ENCODE results near the gene CLN3. TPM values are rescaled to one million over a fixed set of nuclear protein-coding genes. Genes with fewer than 3 reads are reported as not detected.

Gene CLN3
- total RNA-seq, 1 experiment from 2014 or later, result 60.9 TPM

DNA sequence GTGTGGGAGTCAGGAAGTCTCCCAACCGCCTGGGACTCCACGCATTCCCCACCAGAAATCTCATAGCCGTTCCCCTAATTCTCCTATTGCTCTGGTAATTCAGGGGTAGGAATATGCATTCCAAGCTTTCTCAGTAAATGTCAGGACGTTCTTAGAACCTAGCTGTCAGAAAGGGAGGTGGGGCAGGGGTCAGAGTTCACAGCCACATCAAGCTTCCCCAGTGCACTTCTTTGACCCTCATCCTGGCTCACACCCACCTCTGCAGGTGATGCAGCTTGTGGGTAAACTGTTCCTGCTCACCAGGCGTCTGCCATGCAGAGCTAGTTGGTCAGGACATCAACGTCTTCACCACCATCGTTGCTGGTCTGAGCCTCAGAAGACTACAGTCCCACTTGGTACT, 28.8 kb upstream of the CLN3 start:
- no peak for DNase-seq (ENCODE audit: low read depth, low spot score)
- no peak for TF ChIP-seq TCF7L2 (IDR thresholded peaks at IDR 0.05; ENCODE audit: low read depth, low read length)
- no peak for TF ChIP-seq SIN3A (IDR thresholded peaks at IDR 0.05; ENCODE audit: borderline replicate concordance, insufficient read depth, low read depth, low read length)
- TF ChIP-seq, protein P1, sequence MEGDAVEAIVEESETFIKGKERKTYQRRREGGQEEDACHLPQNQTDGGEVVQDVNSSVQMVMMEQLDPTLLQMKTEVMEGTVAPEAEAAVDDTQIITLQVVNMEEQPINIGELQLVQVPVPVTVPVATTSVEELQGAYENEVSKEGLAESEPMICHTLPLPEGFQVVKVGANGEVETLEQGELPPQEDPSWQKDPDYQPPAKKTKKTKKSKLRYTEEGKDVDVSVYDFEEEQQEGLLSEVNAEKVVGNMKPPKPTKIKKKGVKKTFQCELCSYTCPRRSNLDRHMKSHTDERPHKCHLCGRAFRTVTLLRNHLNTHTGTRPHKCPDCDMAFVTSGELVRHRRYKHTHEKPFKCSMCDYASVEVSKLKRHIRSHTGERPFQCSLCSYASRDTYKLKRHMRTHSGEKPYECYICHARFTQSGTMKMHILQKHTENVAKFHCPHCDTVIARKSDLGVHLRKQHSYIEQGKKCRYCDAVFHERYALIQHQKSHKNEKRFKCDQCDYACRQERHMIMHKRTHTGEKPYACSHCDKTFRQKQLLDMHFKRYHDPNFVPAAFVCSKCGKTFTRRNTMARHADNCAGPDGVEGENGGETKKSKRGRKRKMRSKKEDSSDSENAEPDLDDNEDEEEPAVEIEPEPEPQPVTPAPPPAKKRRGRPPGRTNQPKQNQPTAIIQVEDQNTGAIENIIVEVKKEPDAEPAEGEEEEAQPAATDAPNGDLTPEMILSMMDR (IDR thresholded peaks at IDR 0.05), result no peak
- TF ChIP-seq, protein P2, sequence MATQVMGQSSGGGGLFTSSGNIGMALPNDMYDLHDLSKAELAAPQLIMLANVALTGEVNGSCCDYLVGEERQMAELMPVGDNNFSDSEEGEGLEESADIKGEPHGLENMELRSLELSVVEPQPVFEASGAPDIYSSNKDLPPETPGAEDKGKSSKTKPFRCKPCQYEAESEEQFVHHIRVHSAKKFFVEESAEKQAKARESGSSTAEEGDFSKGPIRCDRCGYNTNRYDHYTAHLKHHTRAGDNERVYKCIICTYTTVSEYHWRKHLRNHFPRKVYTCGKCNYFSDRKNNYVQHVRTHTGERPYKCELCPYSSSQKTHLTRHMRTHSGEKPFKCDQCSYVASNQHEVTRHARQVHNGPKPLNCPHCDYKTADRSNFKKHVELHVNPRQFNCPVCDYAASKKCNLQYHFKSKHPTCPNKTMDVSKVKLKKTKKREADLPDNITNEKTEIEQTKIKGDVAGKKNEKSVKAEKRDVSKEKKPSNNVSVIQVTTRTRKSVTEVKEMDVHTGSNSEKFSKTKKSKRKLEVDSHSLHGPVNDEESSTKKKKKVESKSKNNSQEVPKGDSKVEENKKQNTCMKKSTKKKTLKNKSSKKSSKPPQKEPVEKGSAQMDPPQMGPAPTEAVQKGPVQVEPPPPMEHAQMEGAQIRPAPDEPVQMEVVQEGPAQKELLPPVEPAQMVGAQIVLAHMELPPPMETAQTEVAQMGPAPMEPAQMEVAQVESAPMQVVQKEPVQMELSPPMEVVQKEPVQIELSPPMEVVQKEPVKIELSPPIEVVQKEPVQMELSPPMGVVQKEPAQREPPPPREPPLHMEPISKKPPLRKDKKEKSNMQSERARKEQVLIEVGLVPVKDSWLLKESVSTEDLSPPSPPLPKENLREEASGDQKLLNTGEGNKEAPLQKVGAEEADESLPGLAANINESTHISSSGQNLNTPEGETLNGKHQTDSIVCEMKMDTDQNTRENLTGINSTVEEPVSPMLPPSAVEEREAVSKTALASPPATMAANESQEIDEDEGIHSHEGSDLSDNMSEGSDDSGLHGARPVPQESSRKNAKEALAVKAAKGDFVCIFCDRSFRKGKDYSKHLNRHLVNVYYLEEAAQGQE (IDR thresholded peaks at IDR 0.05; ENCODE audit: insufficient read depth in 1 of 2, low read depth in 2 of 2, low read length in 1 of 2), result no peak
- no peak for TF ChIP-seq POLR2AphosphoS5 (IDR thresholded peaks at IDR 0.05; ENCODE audit: low read depth, low read length)
- no TSS peak for BruUV-seq (replicated peaks)
- no peaks in the 10 kb centered on the region for H3K4me1 ChIP-seq (ENCODE audit: control insufficient read depth, insufficient read depth, low read length)
- CTCF ChIA-PET, result no interaction called here
- POLR2A ChIA-PET, result no interaction called here
- H3K27me3 ChIP-seq (ENCODE audit: control insufficient read depth, insufficient read depth, low read length), result no peaks in the 10 kb centered on the region
- in situ Hi-C loops (cut with HindIII; ENCODE audit: low pct_unique_long_range_greater_than_20kb, low sequenced_read_pairs) (no loop called here), intact Hi-C loops (cut with micrococcal nuclease; ENCODE audit: unreplicated experiment) (no loop called here)
- no peak overlapping the region for H3K27ac ChIP-seq (ENCODE audit: low read length)
- H3K9me3 ChIP-seq (ENCODE audit: control insufficient read depth, insufficient read depth, low read depth, low read length), result no peaks in the 10 kb centered on the region
- H3K4me3 ChIP-seq (ENCODE audit: low read depth in 2 of 2, low read length in 2 of 2), result no peak overlapping the region
- no peak for ATAC-seq
- H3K36me3 ChIP-seq (ENCODE audit: control insufficient read depth, insufficient read depth, low read length), result no peaks in the 10 kb centered on the region

DNA sequence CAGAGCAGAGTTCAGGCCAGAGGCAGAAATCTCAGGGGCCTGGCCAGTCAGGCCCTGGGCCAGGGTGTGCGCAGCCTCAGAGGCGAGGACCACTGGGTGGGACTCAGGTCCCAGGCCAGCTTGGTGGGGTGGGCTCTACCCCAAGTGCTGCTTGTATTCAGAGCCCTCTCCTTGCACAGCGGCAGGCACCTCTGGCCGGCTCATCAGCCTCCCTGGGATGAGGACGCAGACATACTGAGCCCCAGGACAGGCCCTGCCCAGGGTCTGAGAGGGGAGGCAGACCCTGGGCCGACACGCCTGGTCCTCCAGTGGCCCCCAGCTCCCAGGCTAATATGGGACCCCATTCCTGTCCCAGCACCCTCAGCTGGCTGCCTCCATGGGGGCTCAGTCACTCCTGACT, 22.4 kb upstream of the CLN3 start:
- TF ChIP-seq, protein P2 (IDR thresholded peaks at IDR 0.05; ENCODE audit: insufficient read depth in 1 of 2, low read depth in 2 of 2, low read length in 1 of 2), result no peak
- TF ChIP-seq TCF7L2 (IDR thresholded peaks at IDR 0.05; ENCODE audit: low read depth, low read length) (no peak), SIN3A (IDR thresholded peaks at IDR 0.05; ENCODE audit: borderline replicate concordance, insufficient read depth, low read depth, low read length) (no peak), POLR2AphosphoS5 (IDR thresholded peaks at IDR 0.05; ENCODE audit: low read depth, low read length) (no peak)
- TF ChIP-seq, protein P1 (IDR thresholded peaks at IDR 0.05), result no peak
- intact Hi-C loops (cut with micrococcal nuclease; ENCODE audit: unreplicated experiment), result no loop called here
- ChIA-PET POLR2A (interaction anchor here (0.6 kb wide), 1 partner anchor 22 kb away, joined by 4 read pairs; no protein-coding TSS in a partner anchor), CTCF (no interaction called here)
- no peaks in the 10 kb centered on the region for H3K4me1 ChIP-seq (ENCODE audit: control insufficient read depth, insufficient read depth, low read length)
- H3K27me3 ChIP-seq (ENCODE audit: control insufficient read depth, insufficient read depth, low read length), result no peaks in the 10 kb centered on the region
- no peak overlapping the region for H3K4me3 ChIP-seq (ENCODE audit: low read depth in 2 of 2, low read length in 2 of 2)
- peak; percentile 54 for ATAC-seq
- BruUV-seq (replicated peaks), result no TSS peak
- in situ Hi-C loops (cut with HindIII; ENCODE audit: low pct_unique_long_range_greater_than_20kb, low sequenced_read_pairs), result no loop called here
- no peak for DNase-seq (ENCODE audit: low read depth, low spot score)
- H3K36me3 ChIP-seq (ENCODE audit: control insufficient read depth, insufficient read depth, low read length), result no peaks in the 10 kb centered on the region
- H3K27ac ChIP-seq (ENCODE audit: low read length), result no peak overlapping the region
- H3K9me3 ChIP-seq (ENCODE audit: control insufficient read depth, insufficient read depth, low read depth, low read length), result no peaks in the 10 kb centered on the region

Measured in Panc1 (cell line).